NCI-H1105 (cell line): ENCODE results near the gene SCAF8.
"Not testable (repeated sequence)": the region's sequence is repeated elsewhere in the genome, so short reads cannot be mapped to it uniquely, and the experiment has no call there.

ENCODE experiments used
- DNase-seq: peaks from one replicate; lab custom pipeline; 2025; lab: John Stamatoyannopoulos, UW

SCAF8 gene

GRCh38 chr6:154782193-154782592 lies 49.0 kb downstream of the SCAF8 start:
- DNase-seq, result no peak

- DNase-seq, result no peak
Measured at GRCh38 chr6:154783229-154783628, 50.0 kb downstream of the SCAF8 start.

GRCh38 chr6:154785075-154785474 lies 51.9 kb downstream of the SCAF8 start:
- DNase-seq, result no peak

GRCh38 chr6:154786144-154786868 lies 53.1 kb downstream of the SCAF8 start:
- no peak for DNase-seq

GRCh38 chr6:154791556-154792317 lies 58.5 kb downstream of the SCAF8 start:
- DNase-seq, result no peak

GRCh38 chr6:154792325-154792724 lies 59.1 kb downstream of the SCAF8 start:
- no peak for DNase-seq

- DNase-seq, result no peak
Measured at GRCh38 chr6:154792761-154793160, 59.5 kb downstream of the SCAF8 start.

- DNase-seq, result no peak
Measured at GRCh38 chr6:154796484-154796883, 63.3 kb downstream of the SCAF8 start.

GRCh38 chr6:154797857-154798256 lies 64.6 kb downstream of the SCAF8 start:
- DNase-seq, result no peak

- no peak for DNase-seq
Measured at GRCh38 chr6:154800338-154800737, 67.1 kb downstream of the SCAF8 start.

GRCh38 chr6:154805288-154805911 lies 72.2 kb downstream of the SCAF8 start:
- peak; percentile 15 for DNase-seq

GRCh38 chr6:154806804-154807203 lies 73.6 kb downstream of the SCAF8 start:
- DNase-seq, result no peak

GRCh38 chr6:154811663-154812062 lies 78.4 kb downstream of the SCAF8 start:
- not testable (repeated sequence) for DNase-seq

- no peak for DNase-seq
Measured at GRCh38 chr6:154814063-154814462, 80.8 kb downstream of the SCAF8 start.

- no peak for DNase-seq
Measured at GRCh38 chr6:154815938-154816820, 83.0 kb downstream of the SCAF8 start.

GRCh38 chr6:154821099-154821498 lies 87.9 kb downstream of the SCAF8 start:
- DNase-seq, result no peak

GRCh38 chr6:154821638-154822037 lies 88.4 kb downstream of the SCAF8 start:
- no peak for DNase-seq

- no peak for DNase-seq
Measured at GRCh38 chr6:154822947-154823558, 89.8 kb downstream of the SCAF8 start.

GRCh38 chr6:154824076-154824475 lies 90.9 kb downstream of the SCAF8 start:
- DNase-seq, result no peak

GRCh38 chr6:154829970-154830369 lies 96.8 kb downstream of the SCAF8 start:
- DNase-seq, result no peak

GRCh38 chr6:154830771-154831170 lies 97.6 kb downstream of the SCAF8 start:
- no peak for DNase-seq

GRCh38 chr6:154835307-154835706 lies 102.1 kb downstream of the SCAF8 start:
- DNase-seq, result no peak
